Mononuclear cell (primary cell): ENCODE data around the gene OSBPL9. TPM values are rescaled to one million over a fixed set of nuclear protein-coding genes. Genes with fewer than 3 reads are reported as not detected.

Source experiments
- H3K27me3 ChIP-seq: 2 replicates; pipeline ENCODE4 v1.6.0; 2011; ENCODE audit warnings: low read length, control low read depth; ENCODE audit not compliant: insufficient read depth
- H3K4me1 ChIP-seq: 2 replicates; pipeline ENCODE4 v1.5.1; 2011; ENCODE audit warnings: mild to moderate bottlenecking, low read length, control low read depth; ENCODE audit not compliant: insufficient read depth
- H3K4me3 ChIP-seq: 2 replicates; pipeline ENCODE4 v1.5.1; 2011; ENCODE audit warnings: mild to moderate bottlenecking, low read length, moderate library complexity
- H3K9me3 ChIP-seq: 2 replicates; pipeline ENCODE4 v1.5.1; 2011; ENCODE audit warnings: low read depth, mild to moderate bottlenecking, control low read depth, low read length
- total RNA-seq: library from RNA; depleted of rRNA; stranded (reverse); fragments of >200 nt; gene quantifications from one replicate; pipeline ENCODE4 v1.2.3, GENCODE V29; 2012

Gene OSBPL9
- total RNA-seq, 1 donor: 70.5 TPM

DNA sequence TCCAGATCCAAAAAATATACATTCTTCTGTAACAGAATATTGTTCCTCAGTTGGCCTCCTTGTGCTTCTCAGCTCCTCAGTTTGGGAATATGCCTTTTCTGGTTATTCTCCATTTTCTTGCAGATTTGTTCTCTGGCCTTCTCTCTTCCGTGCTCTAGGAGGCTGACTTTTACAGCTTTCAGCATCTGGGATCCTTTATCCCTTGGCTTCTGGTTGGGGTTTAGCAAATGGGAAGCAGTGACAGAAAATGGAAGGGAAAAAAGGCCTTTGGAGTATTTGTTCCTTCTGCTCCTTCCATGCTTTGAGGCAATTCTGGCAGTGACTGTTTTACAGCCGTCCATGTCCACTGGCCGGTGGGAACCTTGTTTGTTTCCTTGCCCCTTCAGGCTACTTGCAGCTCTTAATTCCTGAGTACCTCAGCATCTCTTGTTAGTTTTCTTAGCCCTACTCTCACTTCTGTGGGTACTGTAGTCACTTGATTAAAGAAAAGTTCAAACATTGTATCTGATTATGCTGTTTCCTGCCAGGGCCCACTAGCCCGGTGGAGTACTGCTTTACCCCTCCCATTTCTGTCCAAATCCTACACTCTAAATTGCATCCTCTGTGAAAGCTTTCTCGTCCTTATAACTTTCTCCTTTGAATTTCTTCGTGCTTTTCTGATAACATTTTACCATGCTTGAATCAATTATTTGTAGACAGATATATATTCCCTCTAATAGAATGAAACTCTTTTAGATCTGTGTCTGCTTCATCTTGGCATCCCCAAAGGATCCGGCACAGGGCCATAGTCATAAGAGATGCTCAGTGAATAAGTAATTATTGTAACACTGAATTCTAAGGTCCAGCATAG, 118.2 kb downstream of the OSBPL9 start:
- Histone ChIP-seq H3K27me3 (no peaks in the 10 kb centered on the region), H3K9me3 (no peaks in the 10 kb centered on the region), H3K4me3 (no peak overlapping the region), H3K4me1 (peaks cover 13% of the 10 kb centered on the region)

DNA sequence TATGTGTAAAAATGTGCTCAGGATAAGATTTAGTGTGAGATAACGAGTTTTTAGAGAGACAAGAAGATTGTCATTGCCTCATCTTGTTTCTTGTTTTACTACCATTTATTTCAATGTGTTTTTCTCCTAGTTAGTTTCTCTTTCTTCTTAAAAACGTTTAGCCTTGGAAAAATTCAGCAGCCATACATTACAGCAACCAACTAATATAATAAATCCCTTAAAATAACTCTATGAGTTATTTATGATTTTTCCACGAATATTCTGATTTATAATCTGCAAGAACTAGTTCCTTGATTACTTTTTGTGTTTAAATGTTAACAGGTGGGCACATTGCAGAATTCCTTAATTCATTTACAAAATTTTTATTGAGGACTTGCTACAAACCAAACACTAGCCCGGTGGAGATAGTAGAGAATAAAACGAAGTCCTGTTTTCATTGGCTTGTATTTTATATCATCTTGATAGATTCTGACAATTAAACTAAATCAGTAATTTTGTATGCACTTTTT, 118.9 kb downstream of the OSBPL9 start:
- no peaks in the 10 kb centered on the region for H3K27me3 ChIP-seq
- no peaks in the 10 kb centered on the region for H3K9me3 ChIP-seq
- peaks cover 10% of the 10 kb centered on the region for H3K4me1 ChIP-seq
- no peak overlapping the region for H3K4me3 ChIP-seq

DNA sequence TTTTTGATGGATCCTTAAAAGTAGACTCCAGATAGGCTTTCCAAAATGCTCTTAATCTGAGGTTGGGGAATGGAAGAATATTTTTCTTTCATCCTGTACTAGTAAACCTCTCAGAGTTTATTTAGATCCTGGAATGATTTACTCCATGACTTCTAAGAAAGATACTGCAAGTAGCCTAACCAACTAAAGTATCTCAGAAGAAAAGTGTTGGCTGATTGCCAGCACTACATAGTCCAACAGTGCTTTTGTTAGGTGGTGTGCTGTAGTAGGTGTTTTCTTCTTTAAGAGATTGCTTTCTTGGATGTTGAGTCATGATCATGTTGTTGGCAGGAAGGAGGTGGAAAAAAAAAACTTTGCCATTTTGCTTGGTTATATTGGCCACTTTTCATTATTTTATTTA, 119.8 kb downstream of the OSBPL9 start:
- Histone ChIP-seq H3K4me1 (peaks cover 7% of the 10 kb centered on the region), H3K27me3 (no peaks in the 10 kb centered on the region), H3K9me3 (no peaks in the 10 kb centered on the region), H3K4me3 (no peak overlapping the region)

DNA sequence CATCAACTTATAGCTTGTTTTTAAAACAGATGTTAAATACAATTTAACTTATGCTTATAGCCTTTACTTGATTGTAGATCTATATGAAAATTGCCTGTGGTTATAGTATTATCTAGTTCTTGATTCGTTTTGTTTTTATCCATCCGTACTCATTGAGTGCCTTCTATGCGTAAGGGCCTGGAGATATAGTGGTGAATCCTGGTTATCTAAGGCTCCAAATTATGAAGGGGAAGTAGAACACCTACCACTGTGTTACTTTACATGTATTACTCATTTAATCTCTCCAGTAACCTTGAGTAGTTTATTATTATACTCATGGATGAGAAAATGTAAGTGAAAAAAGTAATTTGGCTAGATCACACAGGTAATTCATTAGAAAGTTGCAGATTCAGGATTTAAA, 121.8 kb downstream of the OSBPL9 start:
- no peak overlapping the region for H3K4me3 ChIP-seq
- peaks cover 7% of the 10 kb centered on the region for H3K4me1 ChIP-seq
- H3K27me3 ChIP-seq: no peaks in the 10 kb centered on the region
- no peaks in the 10 kb centered on the region for H3K9me3 ChIP-seq

DNA sequence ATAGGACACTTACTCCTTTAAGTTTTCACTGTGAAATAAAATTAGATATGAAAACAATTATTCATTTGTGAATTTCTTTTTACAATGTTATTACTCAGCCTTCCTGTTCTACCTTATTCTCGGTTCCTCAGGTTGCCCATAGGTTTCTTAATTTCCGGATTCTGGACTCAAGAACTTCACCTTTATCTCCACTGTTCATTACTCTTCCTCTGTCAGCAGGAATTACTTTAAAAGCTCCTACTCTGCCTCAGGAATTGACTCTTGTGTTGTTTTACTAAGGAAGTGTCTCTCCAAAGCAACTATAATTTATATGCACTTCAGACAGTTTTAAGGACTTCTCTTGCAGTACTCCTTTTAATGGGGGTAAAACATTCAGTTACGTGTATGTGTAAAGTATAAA, 123.8 kb downstream of the OSBPL9 start:
- Histone ChIP-seq H3K27me3 (no peaks in the 10 kb centered on the region), H3K9me3 (no peaks in the 10 kb centered on the region), H3K4me3 (no peak overlapping the region), H3K4me1 (no peaks in the 10 kb centered on the region)

DNA sequence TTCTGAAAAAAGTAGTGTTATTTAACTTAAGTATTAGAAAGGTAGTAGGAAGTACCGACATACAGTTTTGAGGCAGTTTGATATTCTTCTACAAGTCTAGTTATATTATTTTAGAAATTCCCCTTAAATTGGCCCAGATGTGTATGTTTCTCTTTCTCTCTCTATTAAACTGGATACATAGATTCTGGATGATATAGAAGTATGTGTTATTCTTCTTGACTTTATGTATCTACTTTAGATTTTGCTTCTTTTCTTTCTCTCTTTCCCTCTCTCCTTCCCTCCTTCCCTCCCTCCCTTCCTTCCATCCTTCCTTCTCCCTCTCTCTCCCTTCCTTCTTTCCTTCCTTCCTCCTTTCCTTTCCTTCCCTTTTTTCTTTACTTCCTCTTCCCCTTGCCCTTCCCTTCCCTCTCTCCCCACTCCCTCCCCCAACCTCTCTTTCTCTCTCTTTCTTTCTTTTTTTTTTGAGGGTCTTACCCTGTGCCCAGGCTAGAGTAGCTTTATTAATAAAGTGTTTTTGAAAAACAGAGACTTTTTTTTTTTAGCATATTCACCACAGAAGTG, 124.3 kb downstream of the OSBPL9 start:
- Histone ChIP-seq H3K9me3 (no peaks in the 10 kb centered on the region), H3K4me1 (no peaks in the 10 kb centered on the region), H3K4me3 (no peak overlapping the region), H3K27me3 (no peaks in the 10 kb centered on the region)

DNA sequence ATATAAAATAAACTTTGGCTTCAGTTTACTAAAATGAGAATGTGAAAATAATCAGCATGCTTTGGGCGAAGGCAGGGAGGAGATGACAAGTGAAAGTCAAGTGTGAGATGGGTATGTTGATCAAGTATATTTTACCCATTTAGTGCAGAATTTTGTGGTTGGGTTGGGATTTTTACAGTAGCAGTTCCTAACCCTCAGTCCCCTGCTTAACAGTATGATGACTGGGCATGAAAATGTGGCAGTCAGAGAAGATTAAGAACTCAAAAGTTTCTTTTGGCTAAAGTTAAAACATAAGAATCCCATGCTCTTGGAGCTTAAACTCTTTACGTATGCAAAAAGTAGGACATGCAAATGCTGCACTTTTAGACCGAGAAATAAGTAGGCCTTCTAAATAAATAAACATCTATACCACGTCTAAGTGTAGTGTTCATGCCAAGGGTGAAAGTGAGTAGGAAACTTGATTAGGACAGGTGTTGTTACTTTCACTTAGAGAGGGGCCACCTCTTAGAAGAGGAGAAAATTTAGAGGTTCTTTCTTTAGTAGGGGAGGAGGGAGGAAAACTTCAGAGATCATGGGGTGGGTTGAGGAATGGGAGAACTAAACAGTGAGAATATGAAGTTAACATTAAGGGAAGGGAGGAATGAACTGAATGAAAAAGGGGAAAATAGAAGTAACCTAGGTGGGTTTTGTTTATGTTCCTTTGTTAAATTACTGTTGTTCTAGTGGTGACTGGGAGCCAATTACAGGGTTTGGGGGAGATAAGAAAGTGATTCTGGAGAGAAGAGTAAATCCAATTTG, 127.8 kb downstream of the OSBPL9 start:
- no peaks in the 10 kb centered on the region for H3K27me3 ChIP-seq
- H3K9me3 ChIP-seq: no peaks in the 10 kb centered on the region
- H3K4me3 ChIP-seq: no peak overlapping the region
- no peaks in the 10 kb centered on the region for H3K4me1 ChIP-seq

DNA sequence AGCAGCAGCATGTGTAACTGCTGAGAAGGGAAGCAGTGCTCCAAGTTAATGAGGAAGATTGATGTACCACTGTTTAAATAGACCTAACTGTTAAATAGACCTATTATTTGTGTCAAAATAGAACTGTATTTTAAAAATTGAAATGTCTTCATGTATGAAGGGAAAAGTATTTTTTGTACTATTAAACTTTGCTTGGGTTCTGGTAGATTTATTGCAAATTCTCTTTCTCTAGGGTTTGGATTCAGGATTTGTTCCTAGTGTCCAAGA, 128.3 kb downstream of the OSBPL9 start:
- Histone ChIP-seq H3K4me3 (no peak overlapping the region), H3K4me1 (no peaks in the 10 kb centered on the region), H3K9me3 (no peaks in the 10 kb centered on the region), H3K27me3 (no peaks in the 10 kb centered on the region)

DNA sequence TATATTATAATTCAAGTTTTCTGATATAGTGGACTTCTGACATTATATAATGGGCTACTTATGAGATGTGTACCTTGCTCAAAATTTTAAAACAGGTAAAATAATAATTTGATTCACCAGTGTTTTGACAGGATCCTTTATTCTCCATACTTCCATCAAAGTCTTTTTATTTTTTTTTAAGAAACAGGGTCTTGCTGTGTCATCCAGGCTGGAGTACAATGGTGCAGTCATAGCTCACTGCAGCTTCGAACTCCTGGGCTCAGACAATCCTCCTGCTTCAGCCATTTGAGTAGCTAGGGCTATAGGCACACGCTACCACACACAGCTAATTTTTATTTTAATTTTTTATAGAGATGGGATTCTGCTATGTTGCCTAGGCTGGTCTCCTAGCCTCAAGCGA, 132.3 kb downstream of the OSBPL9 start:
- Histone ChIP-seq H3K9me3 (no peaks in the 10 kb centered on the region), H3K27me3 (no peaks in the 10 kb centered on the region), H3K4me1 (no peaks in the 10 kb centered on the region), H3K4me3 (no peak overlapping the region)

DNA sequence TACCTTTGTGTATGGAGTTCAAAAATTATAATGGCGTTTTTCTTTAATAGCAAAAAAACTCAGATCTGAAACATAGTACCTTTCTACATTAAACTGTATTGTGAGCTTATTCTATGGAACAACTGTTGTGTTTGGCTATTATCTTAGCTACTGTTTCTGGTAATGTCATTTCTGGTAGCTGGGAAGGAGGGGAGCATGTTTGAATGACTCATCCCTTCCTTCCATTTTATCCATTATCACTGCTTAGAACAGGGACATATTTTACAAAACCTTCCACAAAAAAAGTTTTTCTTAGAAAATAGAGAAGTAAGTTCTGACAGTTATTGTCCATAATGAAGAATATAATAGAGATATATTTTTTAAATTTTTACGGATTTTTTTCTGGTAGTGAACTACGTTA, 133.3 kb downstream of the OSBPL9 start:
- no peaks in the 10 kb centered on the region for H3K9me3 ChIP-seq
- no peak overlapping the region for H3K4me3 ChIP-seq
- H3K27me3 ChIP-seq: no peaks in the 10 kb centered on the region
- H3K4me1 ChIP-seq: no peaks in the 10 kb centered on the region

DNA sequence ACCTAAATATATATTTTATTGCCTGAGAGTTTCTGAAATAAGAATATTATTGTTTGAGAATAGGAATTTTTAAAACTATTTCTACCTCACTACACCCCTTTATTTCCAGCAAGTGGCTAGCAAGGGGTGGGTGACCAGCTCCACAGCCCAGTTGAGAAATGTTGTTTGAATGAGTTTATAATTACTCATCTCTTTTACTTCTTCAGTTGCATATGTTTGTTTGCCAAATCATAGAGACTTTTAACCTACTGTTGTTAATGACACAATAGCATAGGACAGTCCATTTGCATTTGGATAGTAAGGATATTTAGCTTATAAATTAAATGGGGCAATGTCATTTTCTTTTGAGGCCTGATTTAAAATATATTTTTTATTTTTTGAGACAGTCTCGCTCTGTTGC, 133.8 kb downstream of the OSBPL9 start:
- no peaks in the 10 kb centered on the region for H3K9me3 ChIP-seq
- H3K4me1 ChIP-seq: no peaks in the 10 kb centered on the region
- no peaks in the 10 kb centered on the region for H3K27me3 ChIP-seq
- H3K4me3 ChIP-seq: no peak overlapping the region

DNA sequence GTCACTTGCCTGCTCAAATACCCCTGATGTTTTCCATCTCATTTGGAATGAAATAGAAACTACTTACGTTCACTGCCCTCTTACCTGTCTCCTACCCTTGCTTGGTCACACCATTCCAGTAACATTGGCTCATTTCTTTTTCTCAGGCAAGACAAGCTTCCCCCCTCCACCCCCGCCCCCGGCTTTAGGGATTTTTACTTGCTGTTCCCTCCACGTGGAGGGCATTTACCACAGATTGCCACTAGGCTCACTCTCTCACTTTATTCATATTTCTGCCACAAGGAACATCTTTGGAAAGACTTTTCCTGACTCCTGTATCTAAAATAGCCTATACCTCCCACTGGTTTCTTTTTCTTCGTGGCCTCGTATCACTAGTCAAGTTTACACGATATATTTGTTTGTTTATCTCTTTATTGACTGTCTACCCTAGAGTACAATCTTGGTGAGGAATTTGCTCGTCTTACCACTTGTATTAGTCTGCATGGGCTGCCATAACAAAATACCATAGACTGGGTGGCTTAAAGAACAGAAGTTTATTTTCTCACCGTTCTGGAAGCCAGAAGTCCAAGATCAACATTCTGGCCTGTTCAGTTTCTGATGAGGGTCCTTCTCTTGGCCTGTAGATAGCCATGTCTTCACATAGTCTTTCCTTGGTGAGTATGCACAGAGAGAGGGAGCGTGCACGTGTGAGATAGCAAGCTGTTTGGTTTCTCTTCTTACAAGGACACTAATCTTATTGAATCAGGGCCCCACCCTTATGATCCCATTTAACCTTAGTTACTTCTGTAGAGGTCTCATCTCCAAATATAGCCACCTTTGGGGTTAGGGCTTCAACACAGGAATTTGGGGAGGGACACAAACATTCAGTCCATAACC, 135.4 kb downstream of the OSBPL9 start:
- Histone ChIP-seq H3K27me3 (no peaks in the 10 kb centered on the region), H3K4me3 (no peak overlapping the region), H3K9me3 (no peaks in the 10 kb centered on the region), H3K4me1 (no peaks in the 10 kb centered on the region)

DNA sequence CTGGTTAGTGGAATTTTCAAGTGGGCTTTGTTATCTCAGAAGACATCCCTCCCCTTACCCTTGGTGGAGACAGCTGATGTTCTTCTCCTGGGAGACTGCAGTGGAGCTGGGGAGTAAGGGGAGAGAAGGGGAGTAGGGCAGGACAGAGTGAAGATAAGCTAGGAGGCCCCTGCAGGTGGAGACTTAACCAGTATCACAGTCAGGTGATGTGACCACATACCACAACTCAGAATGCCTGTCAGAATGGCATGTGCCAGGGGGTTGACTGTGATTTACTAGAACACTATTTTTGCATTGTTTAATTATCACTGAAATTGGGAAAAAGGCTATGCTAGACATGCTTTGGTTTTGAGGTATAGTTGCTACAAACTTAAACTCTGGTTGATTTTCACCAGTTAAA, 137.1 kb downstream of the OSBPL9 start:
- H3K4me1 ChIP-seq: no peaks in the 10 kb centered on the region
- H3K9me3 ChIP-seq: no peaks in the 10 kb centered on the region
- no peaks in the 10 kb centered on the region for H3K27me3 ChIP-seq
- H3K4me3 ChIP-seq: no peak overlapping the region

DNA sequence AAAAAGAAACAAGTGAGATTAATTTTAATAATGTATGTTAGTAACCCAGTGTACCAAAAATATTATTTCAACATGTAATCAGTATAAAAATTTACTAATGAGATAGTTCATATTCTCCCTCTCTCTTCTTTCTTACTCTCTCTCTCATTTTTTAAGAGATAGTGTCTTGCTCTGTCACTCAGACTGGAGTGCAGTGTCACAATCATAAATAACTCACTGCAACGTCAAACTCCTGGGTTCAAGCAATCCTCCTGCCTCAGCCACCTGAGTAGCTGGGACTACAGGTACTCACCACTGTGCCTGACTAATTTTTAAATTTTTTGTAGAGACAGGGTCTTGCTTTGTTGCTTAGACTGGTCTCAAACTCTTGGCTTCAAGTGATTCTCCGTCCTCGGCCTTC, 137.8 kb downstream of the OSBPL9 start:
- H3K4me1 ChIP-seq: no peaks in the 10 kb centered on the region
- H3K27me3 ChIP-seq: no peaks in the 10 kb centered on the region
- H3K9me3 ChIP-seq: no peaks in the 10 kb centered on the region
- H3K4me3 ChIP-seq: no peak overlapping the region

DNA sequence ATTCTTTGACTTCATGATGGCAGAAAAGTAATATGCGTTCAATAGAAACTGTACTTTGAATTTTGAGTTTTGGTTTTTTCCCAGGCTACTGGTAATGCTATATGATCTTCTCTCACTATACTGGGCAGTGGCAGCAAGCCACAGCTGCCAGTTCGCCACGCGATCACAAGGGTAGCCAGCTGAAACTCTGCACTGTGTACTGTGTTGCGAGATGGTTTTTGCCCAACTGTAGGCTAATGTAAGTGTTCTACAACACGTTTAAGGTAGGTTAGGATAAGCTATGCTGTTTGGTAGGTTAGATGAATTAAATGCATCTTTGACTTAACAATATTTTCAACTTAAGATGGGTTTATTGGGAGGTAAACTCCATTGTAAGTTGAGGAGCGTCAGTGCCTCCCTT, 138.5 kb downstream of the OSBPL9 start:
- no peak overlapping the region for H3K4me3 ChIP-seq
- H3K9me3 ChIP-seq: no peaks in the 10 kb centered on the region
- H3K27me3 ChIP-seq: no peaks in the 10 kb centered on the region
- no peaks in the 10 kb centered on the region for H3K4me1 ChIP-seq
